ENCODE data around the gene RAB6B.

RAB6B gene

DNA sequence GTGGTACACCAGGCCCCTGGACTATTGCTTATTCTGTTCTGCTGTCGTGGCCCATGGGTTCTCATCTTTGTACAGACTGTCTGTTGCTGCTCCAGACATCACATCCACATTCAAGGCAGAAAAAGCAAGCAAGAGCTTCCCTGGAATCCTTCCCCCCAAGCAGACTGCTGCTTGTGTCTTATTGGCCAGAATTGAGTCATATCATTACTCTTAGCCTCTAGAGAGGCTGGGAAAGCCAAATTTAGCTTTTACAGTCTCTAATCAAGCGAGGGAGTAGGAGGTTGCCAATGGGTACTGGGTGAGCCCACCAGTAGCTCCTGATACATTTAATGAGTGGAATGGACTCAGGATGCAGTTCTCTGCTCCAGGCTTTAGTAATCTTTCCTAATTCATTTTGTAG, 39.4 kb downstream of the RAB6B start:
- DNase-seq (ENCODE audit: low read depth), result no peak

DNA sequence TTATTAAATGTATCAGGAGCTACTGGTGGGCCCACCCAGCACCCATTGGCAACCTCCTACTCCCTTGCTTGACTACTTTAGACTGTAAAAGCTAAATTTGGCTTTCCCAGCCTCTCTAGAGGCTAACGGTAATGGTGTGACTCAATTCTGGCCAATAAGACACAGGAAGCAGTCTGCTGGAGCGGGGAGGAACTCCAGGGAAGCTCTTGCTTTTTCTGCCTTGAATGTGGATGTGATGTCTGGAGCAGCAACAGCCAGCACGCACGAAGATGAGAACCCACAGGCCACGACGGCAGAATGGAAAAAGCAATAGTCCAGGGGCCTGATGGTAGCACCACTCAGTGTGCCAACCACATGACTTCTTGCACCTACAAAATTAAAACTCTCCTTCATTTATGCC, 39.9 kb downstream of the RAB6B start:
- no peak for DNase-seq (ENCODE audit: low read depth)

DNA sequence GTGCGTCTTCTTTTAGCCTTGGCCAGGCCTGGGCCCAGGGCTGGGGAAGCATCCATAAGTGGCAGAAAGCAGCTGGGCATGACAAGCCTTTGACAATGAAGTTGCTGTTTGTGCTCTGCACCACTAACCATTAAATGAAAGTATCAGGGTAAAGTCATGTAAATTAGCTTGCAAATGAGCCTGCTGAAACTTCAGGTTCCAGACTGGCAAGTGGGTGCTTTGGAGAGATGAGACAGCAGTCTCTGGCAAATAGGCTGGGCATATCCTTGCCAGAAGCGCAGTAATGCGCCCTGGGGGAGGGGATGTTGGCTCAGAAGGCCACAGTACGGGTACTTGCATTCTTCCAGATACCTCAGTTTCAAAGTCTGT, 40.7 kb downstream of the RAB6B start:
- no peak for DNase-seq (ENCODE audit: low read depth)

GRCh38 chr3:133854264-133855001, 41.2 kb downstream of the RAB6B start:
- DNase-seq (ENCODE audit: low read depth), result no peak

- DNase-seq (ENCODE audit: low read depth), result no peak
Measured at GRCh38 chr3:133853925-133854227, 41.8 kb downstream of the RAB6B start.

DNA sequence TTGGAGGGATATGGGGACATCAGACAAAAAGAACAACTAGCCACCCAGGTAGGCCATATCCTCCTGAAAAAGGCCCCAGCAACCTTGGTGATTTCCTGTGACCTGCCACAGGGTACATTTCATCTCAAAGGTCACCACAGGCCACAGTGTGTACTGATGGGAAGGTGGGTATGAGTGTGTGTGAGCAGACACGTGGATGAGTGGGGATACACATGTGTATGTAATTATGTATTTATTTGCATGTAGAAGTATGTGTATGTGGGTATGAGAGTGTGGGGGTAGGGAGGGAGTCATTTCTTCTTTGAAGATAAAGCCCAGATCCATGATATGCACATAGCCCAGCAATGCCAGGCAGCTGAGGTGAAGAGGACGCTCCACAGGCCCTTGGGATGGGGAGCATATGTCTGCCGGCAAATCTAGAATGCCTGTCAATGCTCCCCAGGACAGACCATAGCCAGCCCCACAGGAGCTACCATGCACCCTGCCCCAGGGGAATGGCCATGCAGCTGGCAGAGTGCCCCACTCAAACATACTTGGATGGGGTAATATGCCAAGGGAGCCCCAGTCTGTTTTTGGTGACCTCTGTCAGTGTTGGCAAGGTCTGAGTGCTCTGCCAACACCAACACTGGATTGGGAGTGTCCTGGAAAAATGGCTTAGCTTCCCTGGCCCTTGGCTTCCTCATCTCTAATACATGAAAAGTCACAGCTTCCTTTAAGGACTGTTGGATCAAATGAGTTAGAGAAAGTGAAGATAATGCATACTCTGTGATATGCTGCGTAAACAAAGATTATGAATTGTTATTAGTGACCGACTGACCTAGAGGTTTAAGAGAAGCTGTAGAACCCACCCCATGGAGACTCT, 42.4 kb downstream of the RAB6B start:
- no peak for DNase-seq (ENCODE audit: low read depth)

DNA sequence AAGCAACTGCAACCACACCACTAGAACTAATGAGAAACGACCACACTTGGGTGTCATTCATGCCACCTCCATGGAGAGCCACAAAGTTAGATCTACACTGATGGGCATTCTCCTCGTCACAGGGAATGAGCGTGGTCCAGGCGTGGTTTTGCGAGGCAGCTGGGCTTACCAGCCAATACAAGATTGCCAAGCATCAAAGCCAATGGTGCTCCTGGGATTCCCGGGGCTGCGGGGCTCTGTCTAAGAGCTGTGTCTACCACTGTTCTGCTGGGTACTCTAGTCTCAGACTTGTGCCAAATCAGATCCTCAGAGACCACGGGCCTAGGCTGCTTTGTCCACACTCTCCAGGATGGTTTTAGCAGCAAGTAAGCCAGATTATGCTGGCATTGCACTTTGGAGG, 43.8 kb downstream of the RAB6B start:
- DNase-seq (ENCODE audit: low read depth), result no peak

DNA sequence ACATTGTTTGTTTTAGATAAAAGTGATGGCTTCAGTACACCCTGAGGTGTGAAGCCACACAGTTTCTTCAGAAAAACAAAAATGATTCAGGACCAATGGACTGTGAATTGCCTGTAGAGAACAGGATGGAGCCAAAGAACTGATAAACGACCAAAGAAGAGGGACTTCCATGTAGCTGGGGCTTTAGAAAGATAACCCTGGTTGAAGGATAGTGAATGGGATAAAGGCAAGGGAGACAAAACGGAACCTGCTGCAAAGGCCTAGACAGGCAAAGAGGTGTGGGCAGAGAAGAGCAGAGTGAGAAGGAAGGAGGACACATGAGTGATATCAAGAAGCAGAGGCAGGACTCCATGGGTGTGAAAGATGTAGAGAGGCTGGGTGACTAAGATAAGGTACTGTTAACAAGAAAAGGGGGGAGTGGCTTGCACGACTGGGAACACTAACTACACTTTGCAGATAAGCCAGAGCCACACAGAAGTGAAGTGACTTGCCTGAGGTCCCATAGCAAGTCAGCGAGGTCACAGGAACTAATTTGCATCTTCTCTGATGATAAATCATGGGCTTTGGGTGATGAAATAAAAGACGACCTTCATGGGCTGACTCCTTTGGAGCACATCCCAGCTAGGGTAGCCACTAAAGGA, 44.3 kb downstream of the RAB6B start:
- no peak for DNase-seq (ENCODE audit: low read depth)

DNA sequence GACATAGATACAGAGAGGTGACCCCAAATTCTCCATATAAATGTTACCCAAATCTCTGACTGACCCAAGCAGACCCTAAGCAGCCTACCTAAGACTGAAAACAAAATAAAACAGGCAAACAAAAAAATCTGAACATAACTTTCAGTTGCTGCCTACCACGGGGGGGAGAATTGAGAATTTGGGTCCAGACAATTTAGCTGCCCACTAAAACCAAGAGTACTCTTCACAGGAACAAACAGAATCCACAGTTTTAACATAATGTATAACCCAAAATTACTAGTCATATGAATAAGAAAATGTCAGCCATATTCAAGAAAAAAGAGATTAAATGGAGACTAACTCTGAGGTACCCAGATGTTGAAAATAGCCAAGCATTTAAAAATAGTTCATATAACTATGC, 45.6 kb downstream of the RAB6B start:
- DNase-seq (ENCODE audit: low read depth), result no peak

GRCh38 chr3:133849346-133849745, 46.3 kb downstream of the RAB6B start:
- no peak for DNase-seq (ENCODE audit: low read depth)

- DNase-seq (ENCODE audit: low read depth), result no peak
Measured at GRCh38 chr3:133845127-133845526, 50.6 kb downstream of the RAB6B start.

GRCh38 chr3:133843634-133844033, 52.0 kb downstream of the RAB6B start:
- DNase-seq (ENCODE audit: low read depth), result no peak

DNA sequence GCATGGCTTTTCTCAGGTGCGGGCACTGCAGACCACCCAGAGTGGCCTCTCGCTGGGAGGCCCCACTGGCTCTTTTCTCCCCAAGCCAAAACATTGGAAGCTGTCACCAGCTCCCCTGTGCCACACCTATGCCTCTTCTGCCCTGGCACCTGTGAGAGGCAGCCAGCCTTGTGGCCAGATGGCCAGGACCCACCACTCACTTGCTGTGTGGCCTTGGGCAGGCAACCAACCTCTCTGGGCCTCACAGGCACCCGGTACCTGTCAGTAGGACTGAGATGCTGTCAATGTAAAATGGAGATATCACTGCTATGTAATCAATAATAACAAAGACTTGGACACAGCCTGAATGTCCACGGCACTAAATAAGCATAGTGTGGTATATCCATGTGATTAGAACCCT, 53.5 kb downstream of the RAB6B start:
- no peak for DNase-seq (ENCODE audit: low read depth)

DNA sequence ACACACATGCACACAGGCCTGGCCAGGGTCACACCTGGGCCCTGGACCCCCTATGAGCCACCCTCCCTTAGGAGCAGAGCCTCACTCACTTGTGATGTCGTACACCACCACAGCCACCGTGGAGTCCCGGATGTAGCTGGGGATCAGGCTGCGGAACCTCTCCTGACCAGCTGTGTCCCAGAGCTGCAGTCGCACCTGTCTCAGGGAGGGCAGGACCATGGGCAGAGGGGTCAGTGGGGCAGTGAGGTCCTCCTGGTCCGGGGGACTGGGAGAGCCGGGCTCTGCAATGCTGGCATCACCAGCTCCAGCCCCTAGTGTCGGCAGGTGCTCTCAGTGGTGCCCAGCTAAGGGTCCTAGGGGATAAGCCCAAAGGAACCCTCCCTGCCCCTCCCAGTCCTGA, 54.5 kb downstream of the RAB6B start:
- no peak for DNase-seq (ENCODE audit: low read depth)

DNA sequence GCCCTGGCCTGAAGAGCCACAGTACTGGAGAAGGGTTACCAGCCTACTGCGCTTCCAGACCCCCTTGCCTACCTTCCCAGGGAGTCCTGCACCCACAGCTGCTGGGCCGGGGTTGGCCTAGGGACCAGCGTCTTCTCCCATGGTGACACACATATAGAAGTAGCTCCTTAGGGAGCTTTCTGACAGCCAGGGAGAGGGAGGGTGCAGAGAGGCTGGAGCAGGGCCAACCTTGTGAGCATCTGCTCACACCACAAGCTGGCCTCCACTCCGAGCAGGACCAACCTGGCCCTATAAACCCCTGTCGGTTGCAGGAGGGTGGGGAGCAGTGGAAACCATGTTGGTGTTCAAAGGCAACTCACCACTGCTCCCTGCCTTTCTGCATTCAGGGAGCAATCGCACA, 54.9 kb downstream of the RAB6B start:
- DNase-seq (ENCODE audit: low read depth), result no peak

GRCh38 chr3:133840055-133840737, 55.5 kb downstream of the RAB6B start:
- no peak for DNase-seq (ENCODE audit: low read depth)

- DNase-seq (ENCODE audit: low read depth), result no peak
Measured at GRCh38 chr3:133838916-133839800, 56.5 kb downstream of the RAB6B start.

GRCh38 chr3:133838296-133838789, 57.3 kb downstream of the RAB6B start:
- DNase-seq (ENCODE audit: low read depth), result no peak

DNA sequence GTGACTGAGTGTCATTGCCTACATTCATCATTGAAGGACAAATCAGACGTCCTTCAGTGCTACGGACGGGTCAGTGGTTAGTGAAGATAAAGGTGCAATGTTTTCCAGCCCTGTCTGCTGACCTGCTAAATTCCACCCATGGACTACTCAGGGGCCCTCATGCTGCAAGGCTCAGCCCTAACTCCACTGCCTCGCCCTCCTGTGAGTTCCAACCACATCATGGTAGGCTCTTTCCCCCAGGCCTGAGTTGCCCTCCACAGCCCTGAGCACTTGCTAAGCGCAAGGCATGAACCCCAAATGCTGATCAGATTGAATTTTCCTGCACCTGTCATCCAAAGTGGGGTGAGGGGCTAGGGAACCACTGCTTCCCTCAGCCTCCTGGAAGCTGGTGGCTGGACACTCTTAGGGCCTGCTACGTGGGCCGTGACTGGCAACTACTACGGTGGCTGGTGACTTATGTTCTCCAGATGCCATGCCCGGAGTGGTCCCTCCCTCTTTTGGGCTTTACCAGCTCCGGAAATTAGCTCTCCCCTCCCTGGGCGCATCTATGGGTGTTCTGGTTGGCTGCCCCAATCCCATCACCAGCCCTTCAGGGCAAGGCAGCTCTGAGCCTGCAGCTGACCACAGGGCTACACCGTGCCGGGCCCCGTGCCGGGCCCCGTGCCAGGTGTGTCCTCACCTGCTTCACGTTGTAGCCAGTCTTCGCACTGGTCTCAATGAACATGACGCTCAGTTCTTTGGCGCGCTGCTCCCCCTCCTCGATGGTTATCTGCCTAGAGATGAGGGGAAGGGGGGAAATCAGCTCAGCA, 58.0 kb downstream of the RAB6B start:
- DNase-seq (ENCODE audit: low read depth), result no peak

DNA sequence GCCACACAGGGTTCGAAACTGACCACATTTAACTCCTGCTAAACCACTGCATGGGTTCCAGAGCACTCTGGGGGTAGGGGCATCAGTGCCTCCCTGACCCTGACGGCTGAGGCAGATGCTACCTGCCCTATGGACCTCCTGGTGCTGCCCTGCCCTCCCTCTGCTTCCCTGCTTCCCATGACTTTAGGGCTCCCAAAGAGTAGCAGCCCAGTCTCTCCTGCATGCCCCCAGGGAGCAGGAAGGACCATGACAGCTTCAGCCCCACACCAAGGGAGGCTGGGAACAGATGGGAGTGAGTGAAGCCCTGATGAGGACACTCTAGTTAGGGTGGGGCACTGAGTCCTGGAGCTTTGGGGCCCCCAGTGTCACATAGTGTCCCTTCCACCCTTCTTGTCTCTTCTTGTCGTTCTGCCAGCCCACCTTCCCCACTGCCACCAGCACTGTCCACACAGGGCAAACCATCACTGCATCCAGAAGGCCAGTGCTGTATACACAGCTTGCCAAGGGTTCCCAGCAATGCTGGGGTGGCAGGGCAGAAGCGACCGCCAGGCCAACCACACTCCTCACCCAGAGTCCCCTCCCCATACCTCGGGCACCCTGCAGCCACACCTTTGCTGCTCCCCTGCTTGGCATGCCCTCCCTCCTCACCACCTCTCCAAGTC, 59.1 kb downstream of the RAB6B start:
- DNase-seq (ENCODE audit: low read depth), result no peak

Measured in stimulated activated CD8-positive, alpha-beta memory T cell treated with anti-CD3 and anti-CD28 coated beads, Interleukin-15, amount 100 ng/mL, for 1 hour (primary cell).